ENCODE results near the gene INCA1.
A peak's percentile ranks its signal among the peaks of the same experiment; 100 is the strongest.

The INCA1 gene

DNA sequence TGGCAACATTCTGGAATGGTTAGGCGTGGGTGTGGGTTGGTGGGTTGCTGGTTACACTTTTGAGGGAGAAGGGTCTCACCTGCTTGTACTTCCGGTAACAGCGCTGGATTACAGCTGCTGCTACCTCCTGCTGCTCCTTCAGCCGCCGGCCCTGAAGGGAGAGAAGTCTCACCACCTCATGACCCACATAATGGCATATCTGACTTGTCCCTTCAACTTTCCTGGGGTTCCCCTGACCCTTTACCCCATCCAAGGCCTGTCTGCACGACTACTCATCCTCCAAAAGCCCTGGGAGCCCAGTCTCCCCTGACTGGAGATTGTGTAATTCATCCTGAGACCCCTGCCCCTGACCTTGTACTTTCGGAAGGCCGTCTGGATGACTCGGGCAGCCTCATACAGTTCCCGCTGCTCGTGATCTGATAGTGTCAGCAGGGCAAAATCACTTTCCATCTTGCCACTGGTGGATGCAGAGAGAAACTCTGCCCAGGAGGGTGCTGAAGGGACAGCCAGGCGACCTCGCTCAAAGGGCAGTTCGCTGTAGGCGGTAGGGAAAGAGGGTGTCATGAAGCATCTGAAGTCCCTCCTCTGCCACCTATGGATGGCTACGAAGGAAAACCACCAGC lies 27.7 kb downstream of the INCA1 start:
- DNase-seq, result no peak

DNA sequence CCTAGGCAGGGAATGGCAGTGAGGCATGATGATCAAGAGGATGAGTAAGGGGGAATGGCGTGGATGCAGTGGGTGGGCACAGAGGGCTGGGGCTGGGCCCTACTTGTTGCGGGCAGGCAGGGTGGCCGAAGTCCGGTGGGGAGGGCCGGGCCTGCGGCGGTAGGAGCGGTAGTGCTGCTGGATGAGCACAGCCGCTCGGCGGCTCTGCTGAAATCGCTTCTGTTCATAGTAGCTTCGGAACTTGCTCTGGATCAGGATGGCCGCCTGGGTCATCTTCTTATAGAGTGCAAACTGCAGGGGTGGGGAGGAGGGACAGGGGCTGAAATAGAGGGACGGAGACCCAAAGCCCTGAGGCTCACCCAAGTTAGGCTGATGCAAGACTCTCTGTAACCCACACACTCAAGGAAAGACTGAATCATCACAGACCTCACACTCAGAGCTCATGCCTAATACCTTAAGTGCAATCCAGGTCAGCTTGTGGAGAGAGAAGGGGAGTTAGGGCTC lies 28.2 kb downstream of the INCA1 start:
- no peak for DNase-seq

DNA sequence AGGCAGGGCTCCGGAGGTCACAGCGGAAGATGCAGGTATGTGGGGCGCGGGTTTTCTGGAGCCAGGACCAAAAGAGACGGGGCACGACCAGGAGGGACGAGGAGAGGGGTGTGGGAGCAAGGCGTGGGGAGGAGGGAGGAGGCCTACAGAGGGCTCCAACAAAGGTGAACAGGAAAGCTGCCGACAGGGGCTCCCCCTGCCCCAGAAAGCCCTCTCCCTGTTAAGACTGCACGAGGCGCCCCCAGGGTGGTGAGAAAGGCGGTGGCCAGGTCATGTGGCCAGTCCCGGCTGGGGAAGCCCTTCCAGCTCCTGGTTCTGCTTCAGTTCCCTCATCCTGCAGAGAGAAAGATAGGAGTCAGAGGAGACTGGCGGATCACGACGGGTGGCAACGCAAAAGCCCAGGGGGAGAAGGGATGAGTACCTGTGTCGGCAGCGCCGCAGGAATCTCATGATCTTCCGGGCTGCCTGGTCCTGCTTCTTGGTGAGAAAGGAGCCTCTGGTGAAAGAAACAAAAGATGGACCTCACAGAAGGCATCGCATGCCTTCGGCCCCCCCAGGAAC lies 28.8 kb downstream of the INCA1 start:
- DNase-seq, result no peak

DNA sequence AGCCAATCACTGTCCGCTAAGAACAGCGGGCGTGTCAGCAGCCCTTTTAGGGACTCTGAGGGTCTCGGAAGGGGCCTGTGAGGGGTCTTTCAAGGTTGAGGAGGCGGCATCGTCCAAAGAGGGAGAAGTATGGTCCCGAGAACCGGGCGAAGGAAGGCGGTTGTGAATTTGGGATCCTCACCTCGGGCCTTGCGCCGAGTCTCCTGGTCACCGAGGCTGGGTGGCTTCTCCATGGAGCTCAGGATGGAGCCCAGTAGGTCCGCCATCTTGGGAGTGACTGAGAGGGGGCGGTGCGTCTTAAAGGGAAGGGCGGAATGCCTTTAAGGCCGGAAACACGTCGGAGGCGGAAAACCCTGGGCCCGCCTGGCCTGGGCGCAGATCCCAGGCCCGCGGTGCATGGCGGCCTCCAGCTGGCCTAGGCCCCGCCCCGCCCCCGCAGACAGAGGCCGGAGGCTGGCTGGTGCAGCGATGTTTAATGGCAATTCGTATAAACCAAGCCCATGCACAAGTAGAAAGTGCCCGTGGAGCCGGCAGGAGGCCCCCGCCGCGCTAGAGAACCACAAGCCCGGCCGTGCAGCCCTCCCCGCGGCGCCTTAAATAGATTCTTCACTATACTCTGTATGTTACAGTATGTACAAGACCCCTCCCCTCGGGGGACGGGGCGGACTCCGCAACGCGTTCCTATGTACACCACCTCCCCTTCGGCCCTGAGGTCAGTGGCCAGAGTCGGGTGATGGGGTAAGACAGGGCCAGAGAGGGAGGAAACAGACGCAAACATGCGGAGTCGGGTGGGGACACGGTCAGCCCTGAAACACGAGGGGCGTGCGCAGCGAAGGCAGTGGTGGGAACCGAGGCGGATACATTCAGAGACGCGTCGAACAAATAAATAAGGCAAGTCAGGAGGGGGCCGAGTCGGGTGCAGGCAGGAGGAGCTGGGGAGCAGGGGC lies 29.5 kb downstream of the INCA1 start, which contains the start of gene SPAG7:
TSS of gene SPAG7 (minus strand) at position 279 of the 947 bp plus-strand sequence. CDS start at position 266, 13 bp downstream.
- peak; percentile 95 for DNase-seq

DNA sequence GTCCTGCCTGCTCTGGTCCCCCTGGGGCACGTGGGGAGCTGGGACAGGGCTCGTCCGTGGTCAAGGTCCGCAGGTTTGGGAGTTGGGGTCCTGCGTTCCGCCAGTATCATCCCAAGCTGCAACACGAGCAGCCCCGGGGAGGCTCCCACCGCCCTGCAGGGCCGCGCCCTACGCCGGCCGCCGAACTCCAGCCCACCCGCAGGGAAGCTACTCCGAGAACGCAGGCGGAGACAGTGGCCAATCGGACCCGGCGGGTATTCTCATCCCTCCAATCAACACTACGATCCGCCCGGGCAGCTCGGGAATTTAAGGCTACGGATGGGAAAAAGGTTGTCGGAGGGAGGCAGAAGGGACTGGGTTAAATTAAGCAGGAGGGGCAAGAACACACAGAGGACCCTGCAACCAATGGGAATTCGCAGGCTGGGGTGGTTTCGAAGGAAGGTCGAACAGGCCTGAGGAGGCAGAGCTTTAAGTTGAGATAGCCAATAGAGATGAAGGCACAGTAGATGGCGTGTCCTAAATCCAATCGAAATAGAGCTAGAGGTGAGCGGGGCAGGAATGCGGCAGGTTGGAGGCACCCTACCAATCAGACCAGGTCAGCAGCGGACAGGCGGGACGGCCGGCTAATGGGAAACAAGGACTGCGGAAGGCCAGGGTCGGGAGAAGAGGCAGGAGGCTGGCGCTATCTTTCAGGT lies 30.3 kb downstream of the INCA1 start:
- DNase-seq, result peak; percentile 97

DNA sequence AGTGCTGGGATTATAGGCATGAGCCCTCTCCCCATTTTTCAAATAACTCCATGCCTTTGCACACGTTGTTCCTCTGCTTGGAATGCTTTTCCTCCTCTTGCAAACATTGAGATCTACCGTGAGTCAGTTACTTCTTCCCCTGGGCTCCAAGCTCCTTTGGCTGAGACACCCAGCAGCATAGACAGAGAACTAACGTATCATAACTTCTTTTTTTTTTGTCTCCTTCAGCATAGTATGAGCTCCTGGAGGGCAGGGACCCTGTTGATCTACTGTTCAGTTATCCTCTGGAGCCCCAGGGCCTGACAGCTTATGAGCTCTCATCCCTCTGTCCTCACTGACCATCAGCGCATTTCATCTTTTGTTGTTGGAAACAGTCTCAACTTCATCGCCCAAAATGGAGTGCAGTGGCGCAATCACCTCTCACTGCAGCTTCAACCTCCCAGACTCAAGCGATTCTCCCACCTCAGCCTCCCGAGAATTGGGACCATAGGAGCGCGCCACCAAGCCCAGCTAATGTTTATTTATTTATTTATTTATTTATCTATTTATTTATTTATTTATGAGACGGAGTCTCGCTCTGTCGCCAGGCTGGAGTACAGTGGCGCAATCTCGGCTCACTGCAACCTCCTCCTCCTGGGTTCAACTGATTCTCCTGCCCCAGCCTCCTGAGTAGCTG lies 31.9 kb downstream of the INCA1 start:
- no peak for DNase-seq

DNA sequence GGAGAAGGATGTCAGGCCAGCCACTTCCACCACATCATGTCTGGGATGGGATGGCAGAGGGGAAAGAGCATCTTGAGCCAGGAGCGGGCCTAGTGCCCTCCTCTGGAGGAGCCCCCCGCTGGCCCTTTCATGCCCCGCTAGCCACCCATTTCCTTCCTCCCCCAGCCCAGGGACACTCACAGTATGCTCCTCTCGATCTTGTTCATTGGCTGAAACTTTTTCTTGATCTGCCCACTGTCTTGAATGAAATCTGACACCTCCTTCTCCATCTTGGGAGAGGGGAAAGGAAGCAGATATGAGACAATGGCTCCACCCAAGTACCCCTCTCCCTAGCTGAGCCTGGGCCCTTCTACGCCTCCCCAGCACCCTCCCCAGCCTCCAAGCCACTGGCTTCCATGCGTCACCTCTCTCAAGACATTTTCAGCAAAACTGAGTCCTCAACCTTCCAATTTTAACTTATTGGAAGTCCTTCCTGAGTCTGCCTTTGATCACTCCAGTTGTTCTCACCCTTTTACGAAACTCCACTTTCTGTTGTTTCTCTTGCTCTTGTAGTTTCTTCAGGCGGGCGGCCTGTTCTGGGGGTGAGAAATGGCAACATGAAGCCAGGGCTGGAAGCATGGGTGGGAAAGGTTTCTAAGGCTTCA lies 36.9 kb downstream of the INCA1 start:
- no peak for DNase-seq

DNA sequence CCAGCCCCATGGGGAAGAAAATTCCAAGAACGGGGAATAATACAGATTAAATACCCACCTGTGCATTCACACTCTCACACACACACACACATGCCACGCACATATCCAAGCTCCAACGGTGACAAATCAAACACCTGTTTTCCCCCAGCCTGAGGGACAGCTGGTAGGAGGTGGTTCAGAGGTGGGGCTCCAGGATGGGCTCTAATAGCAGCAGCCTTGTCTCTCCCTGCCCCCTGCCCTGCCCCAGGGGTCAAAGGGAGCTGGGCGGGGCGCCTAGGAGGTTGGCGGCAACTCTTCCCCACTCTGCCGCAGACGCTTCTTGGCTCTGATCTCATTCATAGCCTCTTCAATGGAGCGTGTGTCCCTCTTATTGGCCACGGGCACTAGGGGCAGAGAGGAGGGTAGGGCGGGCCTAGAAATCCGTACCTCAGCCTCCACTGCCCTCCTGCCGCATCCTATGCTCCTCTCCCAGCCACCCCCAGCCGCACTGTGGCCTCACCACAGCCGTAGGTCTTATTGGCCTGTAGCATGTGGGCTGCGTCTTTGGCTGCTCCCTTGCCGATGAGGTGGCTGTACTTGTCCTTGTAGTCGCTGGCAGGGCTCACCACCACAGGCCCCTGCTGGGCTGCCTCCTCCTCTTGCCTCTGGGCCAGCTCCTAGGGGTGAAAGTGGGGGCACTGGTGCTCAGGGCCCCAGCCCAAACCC lies 37.9 kb downstream of the INCA1 start:
- DNase-seq, result no peak

DNA sequence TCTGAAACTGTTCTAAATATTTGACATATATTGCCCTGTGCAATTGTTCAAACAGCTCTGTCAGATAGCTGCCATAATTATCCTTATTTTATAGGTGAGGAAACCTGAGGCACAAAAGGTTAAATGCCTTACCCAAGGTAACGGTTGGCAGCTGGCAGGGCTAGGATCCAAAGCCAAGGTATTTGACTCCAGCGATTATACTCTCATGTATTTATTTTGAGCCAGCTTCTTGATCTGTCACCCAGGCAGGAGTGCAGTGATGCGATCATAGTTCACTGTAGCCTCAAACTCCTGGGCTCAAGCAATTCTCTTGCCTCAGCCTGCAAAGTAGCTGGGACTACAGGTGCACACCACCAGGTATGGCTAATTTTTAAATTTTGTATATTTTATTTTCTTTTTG lies 39.2 kb downstream of the INCA1 start:
- DNase-seq, result no peak

DNA sequence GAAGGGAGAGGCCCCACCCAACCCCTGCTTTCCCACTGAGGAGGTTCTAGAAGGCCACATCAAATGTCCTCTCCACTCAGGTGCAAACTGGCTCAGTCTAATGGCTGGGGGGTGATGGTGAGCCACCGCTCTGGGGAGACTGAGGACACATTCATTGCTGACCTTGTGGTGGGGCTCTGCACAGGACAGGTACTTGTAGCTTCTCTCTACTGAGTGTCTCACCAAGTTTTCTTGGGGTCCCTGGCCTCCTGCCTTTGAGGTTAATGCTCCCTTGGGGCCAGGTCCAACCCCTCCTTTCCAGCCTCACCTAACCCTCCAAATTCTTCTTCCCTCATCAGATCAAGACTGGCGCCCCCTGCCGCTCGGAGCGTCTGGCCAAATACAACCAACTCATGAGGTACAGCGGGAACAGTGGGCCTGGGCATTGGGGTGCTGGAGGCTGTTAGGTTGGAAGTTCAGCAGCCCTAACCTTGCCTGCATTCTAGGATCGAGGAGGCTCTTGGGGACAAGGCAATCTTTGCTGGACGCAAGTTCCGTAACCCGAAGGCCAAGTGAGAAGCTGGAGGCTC lies 40.7 kb downstream of the INCA1 start:
- no peak for DNase-seq

DNA sequence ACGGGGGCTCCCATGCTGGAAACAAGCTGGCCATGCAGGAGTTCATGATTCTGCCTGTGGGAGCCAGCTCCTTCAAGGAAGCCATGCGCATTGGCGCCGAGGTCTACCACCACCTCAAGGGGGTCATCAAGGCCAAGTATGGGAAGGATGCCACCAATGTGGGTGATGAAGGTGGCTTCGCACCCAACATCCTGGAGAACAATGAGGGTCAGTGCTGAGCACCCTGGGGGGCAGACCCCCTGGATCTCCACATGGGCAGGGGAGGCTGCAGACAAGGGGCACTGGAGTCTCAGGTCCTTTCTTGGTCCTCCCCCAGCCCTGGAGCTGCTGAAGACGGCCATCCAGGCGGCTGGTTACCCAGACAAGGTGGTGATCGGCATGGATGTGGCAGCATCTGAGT lies 42.2 kb downstream of the INCA1 start:
- no peak for DNase-seq

DNA sequence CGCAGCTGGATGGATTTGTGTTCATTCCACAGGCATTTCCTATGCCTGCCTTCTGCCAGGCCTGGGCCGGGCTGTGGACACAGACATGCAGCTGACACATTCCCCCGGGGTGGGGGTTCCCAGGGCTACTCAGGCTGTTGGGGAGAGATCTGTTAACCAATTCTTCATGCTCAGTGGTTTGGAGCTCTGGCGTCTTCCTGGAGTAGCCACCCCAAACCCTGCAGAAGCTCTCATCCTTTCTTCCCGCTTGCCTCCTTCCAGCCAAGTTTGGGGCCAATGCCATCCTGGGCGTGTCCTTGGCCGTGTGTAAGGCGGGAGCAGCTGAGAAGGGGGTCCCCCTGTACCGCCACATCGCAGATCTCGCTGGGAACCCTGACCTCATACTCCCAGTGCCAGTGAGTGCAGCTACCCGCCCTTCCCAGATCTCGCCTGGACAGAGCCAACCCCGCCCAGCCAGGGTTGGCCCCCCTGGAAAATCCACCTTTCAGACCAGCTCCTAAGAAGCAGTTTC lies 43.8 kb downstream of the INCA1 start:
- DNase-seq, result no peak

DNA sequence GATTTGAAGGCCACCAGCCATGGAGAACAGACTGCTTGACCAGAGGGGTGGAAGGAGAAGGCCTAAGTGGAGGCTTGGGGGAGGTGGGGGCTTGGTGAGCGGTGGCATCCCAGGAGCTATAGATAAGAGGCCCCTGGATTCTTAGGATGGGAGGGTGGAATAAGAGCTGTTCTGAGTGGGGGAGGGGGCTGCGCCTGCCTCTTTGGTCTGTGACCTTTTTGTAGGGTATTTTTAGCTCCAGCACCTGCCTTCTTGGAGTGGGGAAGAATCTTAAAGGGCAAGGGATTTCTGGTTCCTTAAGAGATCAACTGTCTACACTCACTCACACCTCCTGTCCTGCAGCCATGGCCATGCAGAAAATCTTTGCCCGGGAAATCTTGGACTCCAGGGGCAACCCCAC lies 45.8 kb downstream of the INCA1 start:
- no peak for DNase-seq

DNA sequence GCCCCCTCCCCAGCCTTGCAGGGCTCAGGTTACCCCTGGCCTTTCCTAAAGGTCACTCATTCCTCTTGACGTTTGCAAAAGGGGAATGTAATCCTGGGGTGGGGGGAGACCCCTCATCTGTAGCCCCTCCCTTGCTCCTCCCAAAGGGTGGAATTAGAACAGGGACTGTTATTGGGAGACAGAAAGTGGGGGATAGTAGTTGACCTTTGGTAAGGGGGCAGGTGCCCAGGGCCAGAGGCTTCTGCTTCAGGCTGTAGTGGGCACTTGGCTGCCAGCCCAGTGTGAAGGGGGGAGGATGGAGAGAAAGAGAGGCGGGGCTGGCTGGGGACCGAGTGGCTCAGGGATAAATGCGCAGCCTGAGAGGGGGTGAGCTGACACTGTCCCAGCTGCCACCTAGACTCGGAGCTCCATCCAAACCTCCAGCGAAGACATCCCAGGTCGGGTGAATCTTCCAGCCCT lies 46.5 kb downstream of the INCA1 start, which contains the start of gene ENO3:
TSS of gene ENO3 (plus strand) at position 374 of the 459 bp plus-strand sequence. CDS start 711 bp downstream, outside the sequence.
- no peak for DNase-seq

DNA sequence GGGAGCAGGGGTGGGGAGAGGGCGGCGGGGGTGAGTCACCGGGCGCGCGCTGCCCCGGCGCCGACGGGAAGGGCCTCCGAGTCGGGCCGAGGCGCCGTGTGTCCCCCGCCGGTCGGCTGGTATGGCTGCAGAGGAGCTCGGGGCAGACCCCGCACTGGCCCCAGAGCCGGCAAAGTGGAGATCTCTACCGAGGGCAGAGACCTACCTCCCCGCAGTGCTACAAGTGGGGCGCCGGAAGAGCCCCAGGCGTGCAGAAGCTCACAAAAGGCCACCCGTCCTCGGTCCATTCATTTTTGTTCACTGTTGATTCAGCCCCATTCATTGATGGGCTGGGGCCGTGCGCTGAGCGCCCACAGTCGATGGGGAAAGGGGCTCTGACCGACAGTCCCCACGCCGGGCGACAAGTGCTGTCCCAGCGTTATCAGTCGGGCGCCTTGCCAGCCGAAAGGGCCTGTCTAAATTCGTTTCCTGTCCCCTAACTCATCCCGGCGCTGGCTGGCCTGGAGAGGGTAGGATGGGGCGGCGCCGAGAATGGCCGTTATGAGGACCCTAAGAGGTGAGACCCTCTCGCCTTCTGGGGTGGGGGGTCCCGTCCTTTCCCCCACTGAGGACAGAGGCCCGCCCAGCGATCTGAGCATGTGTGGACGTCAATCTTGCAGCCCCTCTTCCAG lies 47.1 kb downstream of the INCA1 start:
- DNase-seq, result no peak

DNA sequence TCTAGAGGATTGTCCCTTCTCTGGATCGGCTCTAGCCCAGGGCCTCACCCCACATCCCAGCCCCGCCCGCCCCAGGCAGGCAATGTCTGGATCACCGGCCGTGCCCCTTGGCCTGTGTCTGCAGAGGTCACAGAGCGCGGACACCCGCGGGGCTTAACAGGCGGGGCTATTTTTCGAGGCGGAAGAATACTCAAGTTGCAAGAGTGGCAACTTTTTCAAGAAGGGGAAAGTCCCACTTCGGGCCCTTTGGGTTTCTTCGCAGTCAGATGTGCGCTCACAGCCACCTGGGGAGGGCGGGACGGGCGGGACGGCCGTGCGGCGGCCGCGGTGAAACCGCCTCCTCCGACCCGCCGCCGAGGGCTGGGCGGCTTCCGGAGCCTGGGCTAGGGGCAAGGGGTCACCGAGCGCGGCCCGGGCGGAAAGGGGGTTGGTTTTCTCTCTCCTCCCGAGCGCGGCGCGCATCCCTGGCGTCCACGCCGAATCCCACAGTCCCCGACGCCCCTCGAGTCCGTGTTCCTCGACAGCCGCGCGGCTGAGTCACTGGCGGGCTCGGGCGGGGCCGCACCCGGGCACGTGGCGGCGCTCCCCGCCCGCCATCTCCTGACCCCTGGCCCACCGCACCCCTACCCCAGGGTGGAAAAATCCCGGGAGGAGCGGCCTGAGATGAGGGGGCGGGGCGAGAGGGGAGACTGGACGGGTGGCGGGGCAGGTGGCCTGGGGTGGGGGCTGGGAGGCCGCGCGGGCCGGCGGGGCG lies 47.8 kb downstream of the INCA1 start:
- DNase-seq, result peak; percentile 82

DNA sequence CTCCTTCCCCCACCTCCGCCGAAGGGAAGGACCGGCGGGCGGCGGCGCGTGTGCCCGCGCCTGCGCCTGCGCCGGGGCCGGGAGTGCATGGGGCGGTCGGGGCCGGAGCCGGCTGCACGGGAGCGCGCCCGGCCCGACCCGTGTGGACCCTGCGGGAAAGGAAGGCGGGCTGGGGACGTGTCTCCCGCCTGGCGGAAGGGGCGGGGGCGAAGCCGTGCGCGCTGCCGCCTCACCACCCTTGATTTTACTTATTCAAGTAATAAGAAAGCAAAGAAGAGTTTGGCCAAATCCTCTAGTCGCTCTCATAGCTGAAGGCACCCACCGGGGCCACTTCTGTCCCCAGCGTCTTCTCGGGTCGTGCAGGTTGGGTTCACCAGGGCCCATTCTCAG lies 48.4 kb downstream of the INCA1 start:
- DNase-seq, result peak; percentile 77

DNA sequence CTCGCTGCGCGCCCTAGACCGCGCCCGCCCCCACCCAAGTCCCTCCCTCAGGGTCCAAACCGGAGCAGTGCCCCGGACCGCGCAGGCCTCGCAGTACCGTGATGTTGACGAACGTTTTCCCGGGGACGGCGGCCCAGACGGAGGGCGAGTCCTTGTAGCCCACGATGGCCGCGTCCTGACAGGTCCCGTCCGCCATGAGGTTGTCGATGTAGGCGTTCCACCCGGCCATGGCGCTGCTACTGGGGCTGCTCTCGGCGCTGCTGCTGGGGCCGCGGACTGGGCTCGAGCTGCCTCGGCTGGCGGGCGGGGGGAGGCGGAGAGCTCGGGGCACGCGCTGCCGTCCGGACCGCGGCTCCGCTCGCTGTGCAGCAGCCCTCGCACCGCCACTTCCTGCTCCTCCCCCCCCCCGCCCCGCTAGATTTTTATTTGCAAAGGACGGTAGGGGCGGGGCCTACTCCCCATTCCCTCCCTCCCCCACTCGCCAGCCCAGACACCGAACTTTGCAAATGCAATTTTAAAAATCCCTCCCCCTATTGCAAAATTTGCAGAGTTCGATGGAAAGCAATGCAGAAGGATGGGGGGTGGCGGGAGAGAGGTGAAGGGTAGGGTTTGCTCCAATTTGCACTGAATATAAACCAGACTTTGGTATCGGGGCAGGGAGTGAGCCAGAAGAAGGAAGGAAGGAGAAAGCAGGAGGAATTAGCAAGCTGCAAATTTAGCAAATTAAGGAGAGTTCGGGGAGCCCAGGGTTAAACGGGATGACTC lies 49.0 kb downstream of the INCA1 start, which contains the start of gene PFN1:
TSS of gene PFN1 (minus strand) at position 365 of the 765 bp plus-strand sequence. CDS start at position 229, 136 bp downstream.
- peak; percentile 91 for DNase-seq
